GM19328 (cell line): ENCODE measurements around the gene ITGB1BP1.

Source experiments
- ATAC-seq: cut with Tn5 transposase; IDR thresholded peaks from one replicate; pipeline ENCODE4 v1.9.1; 2021; ENCODE audit warnings: mild to moderate bottlenecking, moderate library complexity; ENCODE audit not compliant: unreplicated experiment

The ITGB1BP1 gene, protein sequence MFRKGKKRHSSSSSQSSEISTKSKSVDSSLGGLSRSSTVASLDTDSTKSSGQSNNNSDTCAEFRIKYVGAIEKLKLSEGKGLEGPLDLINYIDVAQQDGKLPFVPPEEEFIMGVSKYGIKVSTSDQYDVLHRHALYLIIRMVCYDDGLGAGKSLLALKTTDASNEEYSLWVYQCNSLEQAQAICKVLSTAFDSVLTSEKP

GRCh38 chr2:9423100-9423921, at the start of gene ITGB1BP1, which contains the start of gene CPSF3:
Gene ITGB1BP1 (minus strand): TSS chr2:9423528. CDS start chr2:9418697, 4,831 bp downstream.
Gene CPSF3 (plus strand): TSS chr2:9423654. CDS start chr2:9423774, 120 bp downstream.
- peak; percentile 80 for ATAC-seq

GRCh38 chr2:9472511-9472910, 49.2 kb upstream of the ITGB1BP1 start:
- ATAC-seq, result no peak

- ATAC-seq, result no peak
These were observed 47.9 kb upstream of the ITGB1BP1 start for GRCh38 chr2:9471206-9471605.

DNA sequence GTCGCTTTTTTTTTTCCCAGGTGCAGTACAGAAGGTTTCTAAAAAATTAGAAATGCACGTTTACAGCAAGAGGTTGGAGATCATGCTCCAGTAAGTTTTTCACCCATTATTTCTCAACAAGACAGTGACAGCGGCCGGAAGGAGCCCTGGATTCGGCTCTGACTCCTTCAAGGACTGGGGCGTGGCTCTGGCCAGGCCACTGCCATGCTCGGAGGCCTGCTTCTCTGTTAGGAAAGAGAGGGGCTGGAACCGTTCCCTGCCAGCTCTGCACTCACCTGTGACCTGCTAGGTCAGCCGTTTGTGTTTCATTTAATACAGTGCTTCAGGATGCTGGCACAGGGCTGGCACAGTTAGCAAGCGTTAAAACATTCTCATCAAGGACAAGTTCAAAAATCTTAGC, 44.4 kb upstream of the ITGB1BP1 start:
- ATAC-seq, result no peak

- ATAC-seq, result no peak
These were observed 42.9 kb upstream of the ITGB1BP1 start for GRCh38 chr2:9466147-9466683.

- no peak for ATAC-seq
These were observed 41.8 kb upstream of the ITGB1BP1 start for GRCh38 chr2:9465170-9465569.

DNA sequence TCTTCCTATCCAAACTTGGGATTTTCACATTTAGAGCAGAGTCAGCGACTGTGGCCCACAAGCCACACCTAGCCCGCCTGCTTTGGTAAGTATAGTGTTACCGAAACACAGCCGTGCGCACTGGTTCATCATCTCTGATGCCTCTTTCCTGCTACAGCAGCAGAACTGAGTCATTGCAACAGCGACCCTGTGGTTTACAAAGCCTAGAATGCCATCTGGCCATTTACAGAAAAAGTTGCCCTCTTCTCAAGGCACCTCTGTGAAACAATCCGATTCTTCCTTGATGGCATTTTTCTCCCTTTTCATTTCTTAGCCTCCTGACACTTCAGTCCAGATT, 40.3 kb upstream of the ITGB1BP1 start:
- peak; percentile 73 for ATAC-seq

DNA sequence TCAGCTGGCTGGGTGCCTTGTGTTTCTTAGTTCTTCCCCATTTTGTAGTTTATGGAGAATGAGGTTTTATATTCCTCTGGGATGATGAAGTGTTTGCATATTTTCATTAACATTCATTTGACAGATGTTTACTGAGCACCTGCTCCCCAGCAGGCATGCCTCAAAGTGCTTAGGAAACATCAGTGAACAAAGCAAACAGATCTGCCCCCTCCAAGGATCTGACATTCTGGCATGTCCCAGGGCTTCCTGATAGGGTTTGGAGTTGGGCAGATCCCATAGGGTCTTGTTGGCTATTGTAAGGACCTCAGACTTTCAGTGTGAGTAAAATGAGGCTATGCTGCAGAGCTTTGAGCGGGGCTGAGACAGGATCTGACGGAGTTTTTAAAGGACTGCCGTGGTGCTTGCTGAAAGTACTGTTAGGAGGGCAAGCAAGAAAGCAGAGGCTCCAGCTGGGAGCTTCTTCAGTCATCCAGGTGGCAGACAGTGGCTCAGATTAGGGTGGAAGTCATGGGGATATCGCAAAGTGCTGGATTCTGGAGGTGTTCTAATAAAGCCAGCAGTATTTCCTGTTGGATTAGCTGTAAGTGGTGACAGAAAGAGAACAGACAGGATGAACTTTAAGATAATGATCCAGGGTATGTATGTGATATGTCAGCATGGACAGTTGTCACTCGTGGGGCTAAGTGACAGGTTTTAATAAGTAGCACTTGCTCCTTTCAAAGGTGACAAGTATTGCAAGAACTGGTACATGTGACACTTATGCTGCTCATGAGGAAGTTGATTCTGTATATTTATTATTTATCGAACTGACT, 39.8 kb upstream of the ITGB1BP1 start:
- no peak for ATAC-seq

DNA sequence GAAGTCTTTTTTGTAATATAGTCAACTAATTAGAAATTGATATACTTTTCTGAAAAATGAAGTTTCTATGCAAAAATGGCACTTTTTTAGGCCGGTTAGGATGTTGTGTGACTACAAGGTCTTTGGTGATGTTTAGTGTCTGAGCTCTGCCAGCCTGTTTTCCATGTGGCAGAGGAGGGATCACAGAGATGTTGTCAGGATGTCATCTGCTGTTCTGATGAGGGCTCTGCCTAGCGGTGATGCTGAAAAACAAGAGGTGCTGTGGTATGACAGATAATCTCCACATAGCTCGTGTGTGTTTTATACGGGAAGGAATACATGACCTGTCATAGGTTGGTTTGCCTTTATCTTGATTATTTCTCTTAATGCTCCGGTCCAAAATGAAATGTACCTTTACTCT, 39.0 kb upstream of the ITGB1BP1 start:
- no peak for ATAC-seq

GRCh38 chr2:9461079-9461478, 37.8 kb upstream of the ITGB1BP1 start:
- no peak for ATAC-seq

- ATAC-seq, result no peak
These were observed 37.2 kb upstream of the ITGB1BP1 start for GRCh38 chr2:9460441-9461017.

DNA sequence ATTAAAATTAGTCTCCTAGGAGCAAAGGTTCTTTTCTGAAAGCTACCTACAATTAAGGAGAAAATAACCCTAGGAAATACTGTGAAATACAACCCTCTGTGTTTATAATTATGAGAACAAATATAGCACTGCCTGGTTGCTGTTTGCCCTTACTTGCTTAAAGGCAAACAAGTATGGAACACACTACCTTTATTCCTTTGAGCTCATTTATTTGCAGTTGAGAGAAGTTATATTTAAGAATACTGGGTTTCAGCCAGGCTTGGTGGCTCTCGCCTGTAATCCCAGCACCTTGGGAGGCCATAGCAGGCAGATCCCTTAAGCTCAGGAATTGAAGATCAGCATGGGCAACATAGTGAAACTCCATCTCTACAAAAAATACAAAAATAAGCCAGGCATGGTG, 27.9 kb upstream of the ITGB1BP1 start:
- ATAC-seq, result no peak

DNA sequence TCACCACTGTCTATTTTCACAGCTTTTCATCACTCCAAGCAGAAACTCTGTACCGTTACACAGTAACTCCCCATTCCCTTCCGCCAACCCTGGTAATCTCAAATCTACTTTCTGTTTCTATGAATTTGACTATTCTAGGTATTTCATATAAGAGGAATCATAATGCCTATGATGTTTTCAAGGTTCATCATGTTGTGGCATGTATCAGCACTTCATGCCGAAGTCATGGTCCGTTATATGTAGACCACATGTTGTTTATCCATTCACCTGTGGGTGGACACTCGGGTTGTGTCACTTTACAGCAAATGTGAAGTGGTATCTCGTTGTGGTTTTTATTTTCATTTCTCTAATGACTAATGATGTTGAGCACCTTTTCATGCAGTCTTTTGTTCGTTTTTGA, 21.8 kb upstream of the ITGB1BP1 start:
- no peak for ATAC-seq

GRCh38 chr2:9443526-9443925, 20.2 kb upstream of the ITGB1BP1 start:
- no peak for ATAC-seq

DNA sequence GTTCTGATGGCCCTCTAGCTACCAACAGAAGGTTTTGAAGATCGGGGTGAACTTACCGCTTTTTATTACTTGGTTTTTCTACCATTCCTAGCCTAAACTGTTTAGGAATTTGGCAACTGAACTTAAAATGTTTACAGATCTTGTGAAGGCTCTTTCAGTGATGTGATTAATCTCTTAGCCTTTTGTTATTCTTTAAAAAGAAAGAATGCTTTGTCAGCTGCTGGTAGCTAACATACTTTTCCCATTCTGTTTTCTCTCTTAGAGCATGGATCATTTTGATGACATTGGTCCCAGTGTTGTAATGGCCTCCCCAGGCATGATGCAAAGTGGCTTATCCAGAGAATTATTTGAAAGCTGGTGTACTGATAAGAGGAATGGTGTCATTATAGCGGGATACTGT, 18.2 kb upstream of the ITGB1BP1 start:
- ATAC-seq, result no peak

GRCh38 chr2:9440058-9440727, 16.9 kb upstream of the ITGB1BP1 start:
- no peak for ATAC-seq

DNA sequence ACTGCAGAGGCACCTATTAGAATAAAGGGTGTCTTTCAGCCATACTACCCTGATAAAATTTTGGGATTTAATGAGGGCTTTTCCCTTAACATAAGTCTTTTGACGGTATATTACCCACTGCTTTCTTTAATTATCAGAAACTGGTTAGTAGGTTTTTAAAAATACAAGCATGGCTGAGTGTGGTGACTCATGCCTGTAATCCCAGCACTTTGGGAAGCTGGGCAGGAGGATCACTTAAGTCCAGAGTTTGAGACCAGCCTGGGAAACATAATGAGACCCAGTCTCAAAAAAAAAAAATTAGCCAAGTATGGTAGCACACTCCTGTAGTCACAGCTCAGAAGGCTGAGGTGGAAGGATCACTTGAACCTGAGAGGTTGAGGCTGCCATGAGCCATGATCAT, 16.2 kb upstream of the ITGB1BP1 start:
- no peak for ATAC-seq

DNA sequence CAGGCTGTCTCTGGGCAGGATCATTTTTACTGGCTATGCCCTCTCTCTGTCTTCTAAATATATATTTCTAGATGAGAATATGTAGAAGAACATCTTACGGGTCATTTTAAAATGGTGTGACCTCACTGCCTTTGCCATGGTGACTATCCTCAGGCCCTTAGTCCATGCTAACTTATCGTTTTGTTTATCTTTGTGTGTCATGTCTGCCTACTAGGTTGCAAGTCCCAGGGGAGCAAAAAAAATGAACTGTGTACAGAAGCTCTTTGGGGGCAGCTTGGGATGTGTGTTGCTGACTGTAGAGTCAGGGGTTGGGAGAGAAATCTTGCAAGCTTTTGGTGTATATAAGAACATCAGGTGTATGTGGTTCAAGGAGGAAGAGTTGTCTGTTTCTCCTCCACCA, 11.2 kb upstream of the ITGB1BP1 start:
- ATAC-seq, result no peak

- ATAC-seq, result no peak
These were observed 7.3 kb upstream of the ITGB1BP1 start for GRCh38 chr2:9430316-9431293.
